Measurements from ENCODE around the gene NUDT19.
"Not testable (repeated sequence)": the region's sequence is repeated elsewhere in the genome, so short reads cannot be mapped to it uniquely, and the experiment has no call there.

NUDT19 gene

DNA sequence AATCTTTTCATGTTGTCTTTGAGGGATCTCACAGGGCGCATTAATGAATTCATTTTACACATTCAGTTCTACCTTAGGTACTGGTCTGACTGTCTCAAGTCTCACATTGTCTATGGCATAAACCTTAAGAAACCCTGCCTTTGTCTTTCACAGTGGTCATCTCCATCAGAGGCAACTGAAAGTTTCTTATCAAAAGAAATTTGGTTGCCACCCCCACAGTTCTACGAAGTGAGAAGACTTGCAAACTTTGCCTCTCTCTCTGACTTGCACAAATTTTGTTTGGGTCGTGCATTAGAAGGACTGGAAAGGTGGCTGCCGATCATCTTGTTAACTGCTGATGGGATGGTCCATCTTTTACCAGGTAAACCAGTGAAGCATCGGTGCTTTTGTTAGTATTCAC lies 17.4 kb downstream of the NUDT19 start:
- no peaks in the 10 kb centered on the region for H4K20me1 ChIP-seq (ENCODE audit: insufficient read depth, low read length)
- no peak overlapping the region for H3K4me2 ChIP-seq (ENCODE audit: low read depth, low read length)
- no peak overlapping the region for H3K27ac ChIP-seq (ENCODE audit: low read length)
- H3K9ac ChIP-seq (ENCODE audit: low read length), result no peak overlapping the region
- DNase-seq, result no peak
- H3F3A ChIP-seq (ENCODE audit: insufficient read depth, low read length), result no peaks in the 10 kb centered on the region
- H3K27me3 ChIP-seq (replicated peaks; ENCODE audit: insufficient read depth, low read length), result no peaks in the 10 kb centered on the region
- peaks cover 11% of the 10 kb centered on the region; the same call in 1 of the 2 replicates for H3K79me2 ChIP-seq (ENCODE audit: low read length)
- H2AFZ ChIP-seq (ENCODE audit: low read length), result no peak overlapping the region
- no peaks in the 10 kb centered on the region for H3K9me3 ChIP-seq (replicated peaks; ENCODE audit: insufficient read depth, low read length)
- H3K36me3 ChIP-seq (replicated peaks; ENCODE audit: insufficient read depth, low read length), result no peaks in the 10 kb centered on the region; the same call in 1 of the 2 replicates
- TF ChIP-seq, protein P1, sequence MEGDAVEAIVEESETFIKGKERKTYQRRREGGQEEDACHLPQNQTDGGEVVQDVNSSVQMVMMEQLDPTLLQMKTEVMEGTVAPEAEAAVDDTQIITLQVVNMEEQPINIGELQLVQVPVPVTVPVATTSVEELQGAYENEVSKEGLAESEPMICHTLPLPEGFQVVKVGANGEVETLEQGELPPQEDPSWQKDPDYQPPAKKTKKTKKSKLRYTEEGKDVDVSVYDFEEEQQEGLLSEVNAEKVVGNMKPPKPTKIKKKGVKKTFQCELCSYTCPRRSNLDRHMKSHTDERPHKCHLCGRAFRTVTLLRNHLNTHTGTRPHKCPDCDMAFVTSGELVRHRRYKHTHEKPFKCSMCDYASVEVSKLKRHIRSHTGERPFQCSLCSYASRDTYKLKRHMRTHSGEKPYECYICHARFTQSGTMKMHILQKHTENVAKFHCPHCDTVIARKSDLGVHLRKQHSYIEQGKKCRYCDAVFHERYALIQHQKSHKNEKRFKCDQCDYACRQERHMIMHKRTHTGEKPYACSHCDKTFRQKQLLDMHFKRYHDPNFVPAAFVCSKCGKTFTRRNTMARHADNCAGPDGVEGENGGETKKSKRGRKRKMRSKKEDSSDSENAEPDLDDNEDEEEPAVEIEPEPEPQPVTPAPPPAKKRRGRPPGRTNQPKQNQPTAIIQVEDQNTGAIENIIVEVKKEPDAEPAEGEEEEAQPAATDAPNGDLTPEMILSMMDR (IDR thresholded peaks at IDR 0.05; ENCODE audit: low read length), result no peak
- TF ChIP-seq EZH2phosphoT487 (IDR thresholded peaks at IDR 0.05; ENCODE audit: low read length), result no peak
- no peak for TF ChIP-seq EZH2 (optimal IDR thresholded peaks at IDR 0.05; ENCODE audit: low read depth, low read length)
- H3K4me3 ChIP-seq (ENCODE audit: low read length), result no peak overlapping the region
- H3K4me1 ChIP-seq (ENCODE audit: low read length), result no peaks in the 10 kb centered on the region
- H3K9me2 ChIP-seq (replicated peaks; ENCODE audit: insufficient read depth, low read length), result no peaks in the 10 kb centered on the region

DNA sequence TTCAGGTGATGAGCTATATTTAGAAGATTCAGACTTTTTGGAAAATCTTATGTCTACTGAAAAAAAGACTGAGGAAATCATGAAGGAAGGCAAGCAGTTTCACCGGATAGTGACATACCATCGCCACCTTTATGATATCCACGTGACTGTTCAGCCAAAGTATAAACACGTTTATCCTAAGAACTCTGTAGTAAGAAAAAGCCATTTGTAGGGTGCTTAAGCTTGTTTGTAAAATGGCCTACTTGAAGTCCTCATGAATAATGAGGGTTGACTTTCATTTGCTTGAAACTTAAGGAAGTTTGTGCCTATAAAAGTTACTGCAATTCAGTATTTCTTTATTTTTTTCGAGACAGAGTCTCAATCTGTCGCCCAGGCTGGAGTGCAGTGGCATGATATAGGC lies 20.1 kb downstream of the NUDT19 start:
- Histone ChIP-seq H2AFZ (ENCODE audit: low read length) (no peak overlapping the region), H3K27me3 (replicated peaks; ENCODE audit: insufficient read depth, low read length) (no peaks in the 10 kb centered on the region), H3K27ac (ENCODE audit: low read length) (no peak overlapping the region), H3F3A (ENCODE audit: insufficient read depth, low read length) (no peaks in the 10 kb centered on the region), H3K36me3 (replicated peaks; ENCODE audit: insufficient read depth, low read length) (no peaks in the 10 kb centered on the region), H3K9me3 (replicated peaks; ENCODE audit: insufficient read depth, low read length) (no peaks in the 10 kb centered on the region), H4K20me1 (ENCODE audit: insufficient read depth, low read length) (no peaks in the 10 kb centered on the region), H3K4me3 (ENCODE audit: low read length) (no peak overlapping the region), H3K79me2 (ENCODE audit: low read length) (peaks cover 6% of the 10 kb centered on the region; the same call in 1 of the 2 replicates), H3K9ac (ENCODE audit: low read length) (no peak overlapping the region), H3K4me1 (ENCODE audit: low read length) (no peaks in the 10 kb centered on the region), H3K4me2 (ENCODE audit: low read depth, low read length) (no peak overlapping the region), H3K9me2 (replicated peaks; ENCODE audit: insufficient read depth, low read length) (no peaks in the 10 kb centered on the region)
- TF ChIP-seq EZH2phosphoT487 (IDR thresholded peaks at IDR 0.05; ENCODE audit: low read length) (no peak), EZH2 (optimal IDR thresholded peaks at IDR 0.05; ENCODE audit: low read depth, low read length) (no peak)
- TF ChIP-seq, protein P1 (IDR thresholded peaks at IDR 0.05; ENCODE audit: low read length), result no peak
- DNase-seq, result no peak

DNA sequence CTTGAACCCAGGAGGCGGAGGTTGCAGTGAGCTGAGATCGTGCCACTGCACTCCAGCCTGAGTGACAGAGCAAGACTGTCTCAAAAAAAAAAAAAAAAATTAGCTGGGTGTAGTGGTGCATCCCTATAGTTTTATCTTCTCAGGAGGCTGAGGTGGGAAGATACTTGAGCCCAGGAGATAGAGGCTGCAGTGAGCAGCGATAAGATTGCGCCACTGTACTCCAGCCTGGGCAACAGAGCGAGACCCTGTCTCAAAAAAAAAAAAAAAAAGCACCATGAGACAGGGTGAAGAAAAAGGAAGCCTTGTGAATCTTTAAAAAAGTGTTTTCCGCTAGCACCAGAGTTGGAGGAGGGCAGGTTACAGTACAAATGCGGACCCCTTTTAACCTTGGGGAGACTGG lies 24.6 kb downstream of the NUDT19 start:
- not testable (repeated sequence) for H3K9me3 ChIP-seq (replicated peaks; ENCODE audit: insufficient read depth, low read length); H3K79me2 ChIP-seq (ENCODE audit: low read length); H3K27me3 ChIP-seq (replicated peaks; ENCODE audit: insufficient read depth, low read length); H2AFZ ChIP-seq (ENCODE audit: low read length); H3K4me1 ChIP-seq (ENCODE audit: low read length); H3K9ac ChIP-seq (ENCODE audit: low read length); H3K36me3 ChIP-seq (replicated peaks; ENCODE audit: insufficient read depth, low read length); H3K4me2 ChIP-seq (ENCODE audit: low read depth, low read length); H3K9me2 ChIP-seq (replicated peaks; ENCODE audit: insufficient read depth, low read length); H3K4me3 ChIP-seq (ENCODE audit: low read length); H4K20me1 ChIP-seq (ENCODE audit: insufficient read depth, low read length); H3K27ac ChIP-seq (ENCODE audit: low read length); H3F3A ChIP-seq (ENCODE audit: insufficient read depth, low read length); DNase-seq

DNA sequence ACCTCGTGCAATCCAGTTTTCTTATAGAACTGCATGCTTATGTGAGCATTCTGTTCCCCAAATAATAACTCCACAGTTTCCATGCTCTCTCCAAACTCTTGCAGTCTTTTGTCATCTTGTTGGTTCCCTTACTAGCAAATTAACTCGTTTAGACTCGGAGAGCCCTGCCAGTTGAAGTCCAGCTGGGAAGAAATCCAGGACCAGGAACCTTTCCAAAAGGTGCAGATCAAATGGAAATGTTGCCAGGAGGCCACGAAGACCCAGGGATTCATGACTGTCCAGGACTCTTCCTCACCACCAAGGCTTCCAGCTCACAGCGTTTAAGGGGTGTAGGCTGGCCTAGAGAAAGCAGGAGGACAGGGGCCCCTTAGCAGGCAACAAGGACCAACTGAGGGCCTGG lies 25.9 kb downstream of the NUDT19 start:
- DNase-seq, result no peak
- no peak overlapping the region for H3K4me2 ChIP-seq (ENCODE audit: low read depth, low read length)
- H3K27ac ChIP-seq (ENCODE audit: low read length), result no peak overlapping the region
- H4K20me1 ChIP-seq (ENCODE audit: insufficient read depth, low read length), result no peaks in the 10 kb centered on the region
- no peaks in the 10 kb centered on the region for H3K79me2 ChIP-seq (ENCODE audit: low read length)
- H3K36me3 ChIP-seq (replicated peaks; ENCODE audit: insufficient read depth, low read length), result no peaks in the 10 kb centered on the region
- 0 out of 2 replicates have a peak, but pooled peaks cover 2% of the 10 kb centered on the region for H3F3A ChIP-seq (ENCODE audit: insufficient read depth, low read length)
- H3K4me3 ChIP-seq (ENCODE audit: low read length), result no peak overlapping the region
- TF ChIP-seq, protein P1 (IDR thresholded peaks at IDR 0.05; ENCODE audit: low read length), result no peak
- TF ChIP-seq EZH2 (optimal IDR thresholded peaks at IDR 0.05; ENCODE audit: low read depth, low read length) (no peak), EZH2phosphoT487 (IDR thresholded peaks at IDR 0.05; ENCODE audit: low read length) (no peak)
- H3K27me3 ChIP-seq (replicated peaks; ENCODE audit: insufficient read depth, low read length), result no peaks in the 10 kb centered on the region
- no peaks in the 10 kb centered on the region for H3K9me2 ChIP-seq (replicated peaks; ENCODE audit: insufficient read depth, low read length)
- no peak overlapping the region for H3K9ac ChIP-seq (ENCODE audit: low read length)
- no peaks in the 10 kb centered on the region for H3K9me3 ChIP-seq (replicated peaks; ENCODE audit: insufficient read depth, low read length)
- no peak overlapping the region for H2AFZ ChIP-seq (ENCODE audit: low read length)
- H3K4me1 ChIP-seq (ENCODE audit: low read length), result no peaks in the 10 kb centered on the region

All from MM.1S (cell line).